NCI-H748 (cell line): ENCODE data around the gene GNG7.
"Not testable (repeated sequence)": the region's sequence is repeated elsewhere in the genome, so short reads cannot be mapped to it uniquely, and the experiment has no call there.

Source experiments
- DNase-seq: peaks from one replicate; lab custom pipeline; 2025; ENCODE audit not compliant: unreplicated experiment; lab: John Stamatoyannopoulos, UW

GNG7 gene

GRCh38 chr19:2519482-2519881 is 183.0 kb downstream of the GNG7 start:
- no peak for DNase-seq

GRCh38 chr19:2518856-2519255 is 183.6 kb downstream of the GNG7 start:
- not testable (repeated sequence) for DNase-seq

DNA sequence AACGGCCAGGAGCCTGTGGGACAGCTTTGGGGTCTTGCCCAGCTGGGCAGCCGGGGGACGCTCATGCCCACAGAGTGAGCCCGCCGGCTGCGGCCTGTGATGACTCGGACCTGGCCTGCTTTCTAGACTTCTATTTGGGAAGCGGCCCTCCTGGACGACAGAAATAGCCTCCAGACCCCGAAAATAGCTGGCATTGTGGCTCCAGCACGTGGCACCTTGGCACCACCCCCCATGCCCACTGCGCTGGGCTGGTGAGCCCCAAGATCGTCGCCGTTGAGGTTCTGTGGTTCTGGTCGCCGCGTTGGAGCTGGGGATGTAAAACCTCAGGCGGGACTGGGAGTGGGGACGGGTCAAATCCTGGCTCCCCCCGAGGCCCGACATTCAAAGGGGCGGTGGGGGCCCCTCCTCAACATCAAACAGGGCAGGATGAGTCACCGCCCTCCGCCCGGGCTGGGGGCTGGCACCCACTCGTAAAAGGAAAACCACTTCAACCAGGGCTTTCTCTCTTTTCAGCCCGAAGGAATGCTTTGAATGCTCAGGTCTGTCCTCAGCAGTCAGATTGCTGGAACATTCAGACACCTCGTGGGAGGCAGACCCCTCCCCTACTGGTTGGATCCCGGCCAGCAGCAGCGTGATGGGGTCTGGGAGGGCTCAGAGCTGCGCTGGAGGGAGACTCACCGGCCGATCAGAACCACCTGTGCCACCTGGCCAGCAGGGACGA is 184.5 kb downstream of the GNG7 start:
- peak; percentile 17 for DNase-seq

GRCh38 chr19:2516727-2517126 is 185.8 kb downstream of the GNG7 start:
- DNase-seq: no peak

GRCh38 chr19:2514981-2515518 is 187.4 kb downstream of the GNG7 start:
- no peak for DNase-seq

DNA sequence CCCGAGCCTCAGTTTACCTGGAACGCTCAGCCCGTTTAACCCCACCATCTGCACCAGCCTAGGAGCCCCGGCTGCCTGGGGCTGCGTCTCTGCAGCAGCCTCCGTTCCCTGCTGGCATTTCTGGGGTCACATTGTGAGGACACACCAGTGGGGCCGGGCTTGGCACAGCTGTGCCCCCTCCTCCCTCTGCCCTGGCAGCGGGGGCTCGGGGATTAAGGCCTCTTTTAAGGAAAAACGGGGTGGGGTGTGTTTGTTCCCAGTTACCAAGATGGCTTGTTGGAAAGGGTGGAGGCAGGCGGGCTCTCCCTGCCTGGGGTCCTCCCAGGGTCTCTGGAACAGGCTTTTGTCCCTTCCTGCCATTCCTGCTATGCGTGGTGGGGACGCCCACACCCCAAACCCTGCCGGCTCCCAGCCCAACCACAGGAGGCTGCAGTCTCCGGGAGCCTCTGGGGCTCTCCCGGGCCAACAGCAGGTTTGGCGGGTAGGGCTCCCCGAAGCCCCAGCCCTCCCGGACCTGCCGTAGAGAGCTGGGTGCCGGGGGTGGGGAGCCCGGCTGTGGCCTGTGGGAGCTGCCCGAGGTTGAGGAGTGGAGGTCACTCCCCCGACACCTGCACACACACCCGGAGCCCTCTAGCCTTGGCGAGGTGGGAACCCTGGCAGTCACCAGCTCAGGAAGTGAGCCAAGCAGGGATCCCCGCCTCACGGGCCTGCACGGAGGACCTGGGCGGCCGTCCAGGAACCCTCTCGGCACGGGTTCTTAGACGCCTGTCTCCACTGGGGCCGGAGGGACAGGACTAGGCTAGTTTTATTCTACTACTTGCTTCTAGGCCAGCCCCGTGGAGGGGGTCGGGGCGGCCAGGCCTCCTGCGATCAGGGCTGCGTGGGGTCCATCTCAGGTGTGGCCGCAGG is 189.7 kb downstream of the GNG7 start:
- no peak for DNase-seq

GRCh38 chr19:2511991-2512390 is 190.5 kb downstream of the GNG7 start:
- DNase-seq: no peak

- no peak for DNase-seq
Observed at GRCh38 chr19:2511570-2511969, 190.9 kb downstream of the GNG7 start.

DNA sequence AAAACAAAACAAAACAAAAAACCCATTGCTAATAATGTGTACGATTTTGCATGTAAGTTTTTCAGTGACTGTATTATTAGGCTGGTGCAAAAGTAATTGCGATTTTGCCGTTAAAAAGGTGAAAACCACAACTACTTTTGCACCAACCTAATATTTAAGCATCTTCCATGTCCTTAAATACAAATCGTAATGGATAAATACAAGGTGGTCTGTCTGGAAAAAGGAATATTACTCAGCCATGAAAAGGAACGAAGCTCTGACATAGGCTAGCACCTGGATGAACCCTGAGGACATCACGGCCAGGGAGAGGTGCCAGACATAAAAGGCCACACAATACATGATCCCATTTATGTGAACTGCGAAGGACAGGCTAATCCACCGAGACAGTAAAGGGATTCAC is 193.4 kb downstream of the GNG7 start:
- DNase-seq: no peak

- peak; percentile 92 for DNase-seq
Observed at GRCh38 chr19:2507109-2507508, 195.4 kb downstream of the GNG7 start.

GRCh38 chr19:2506656-2507055 is 195.8 kb downstream of the GNG7 start:
- DNase-seq: not testable (repeated sequence)

- no peak for DNase-seq
Observed at GRCh38 chr19:2503521-2504109, 198.9 kb downstream of the GNG7 start.

DNA sequence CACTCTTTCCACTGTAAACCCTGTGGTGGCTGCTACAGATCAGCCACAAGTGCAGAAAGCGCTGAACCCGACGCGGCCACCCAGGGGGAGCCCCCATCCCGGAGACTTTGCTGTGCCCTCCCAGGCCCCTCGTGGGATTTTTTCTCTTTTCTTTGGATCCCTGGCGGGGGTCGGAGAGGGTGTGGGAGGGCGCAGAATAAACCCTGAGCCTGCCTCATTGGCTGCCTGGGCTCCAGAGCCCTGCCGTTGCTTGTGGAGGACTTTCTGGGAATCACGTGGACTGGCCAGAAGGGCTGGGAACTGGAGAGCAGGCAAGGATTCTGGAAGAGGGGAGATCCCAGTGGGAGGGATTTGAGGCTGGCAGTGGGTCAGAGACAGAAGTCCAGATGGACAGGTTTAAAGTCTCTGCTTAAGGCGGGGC is 201.6 kb downstream of the GNG7 start:
- no peak for DNase-seq

GRCh38 chr19:2500156-2500555 is 202.3 kb downstream of the GNG7 start:
- DNase-seq: no peak

DNA sequence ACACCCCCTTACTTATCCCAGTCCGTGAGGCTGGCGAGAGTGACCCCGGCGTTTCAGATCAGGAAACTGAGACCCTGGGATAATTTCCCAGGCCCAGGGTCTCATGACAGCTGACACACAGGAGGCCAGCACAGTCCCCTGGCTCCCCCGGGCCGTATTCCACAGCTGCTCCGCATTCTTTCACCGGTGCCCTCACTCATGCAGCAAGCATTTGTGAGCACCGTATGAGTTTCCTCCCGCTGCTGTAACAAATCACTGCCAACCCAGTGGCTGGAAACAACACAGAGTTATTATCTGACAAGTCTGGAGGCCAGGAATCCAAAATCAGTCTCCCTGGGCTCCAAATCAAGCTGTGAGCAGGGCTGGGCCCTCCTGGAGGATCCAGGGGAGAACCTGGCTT is 205.3 kb downstream of the GNG7 start:
- DNase-seq: no peak

- no peak for DNase-seq
Observed at GRCh38 chr19:2495651-2496316, 206.7 kb downstream of the GNG7 start.

- peak; percentile 37 for DNase-seq
Observed at GRCh38 chr19:2495130-2495641, 207.3 kb downstream of the GNG7 start.

GRCh38 chr19:2494447-2495129 is 207.9 kb downstream of the GNG7 start:
- peak; percentile 41 for DNase-seq

DNA sequence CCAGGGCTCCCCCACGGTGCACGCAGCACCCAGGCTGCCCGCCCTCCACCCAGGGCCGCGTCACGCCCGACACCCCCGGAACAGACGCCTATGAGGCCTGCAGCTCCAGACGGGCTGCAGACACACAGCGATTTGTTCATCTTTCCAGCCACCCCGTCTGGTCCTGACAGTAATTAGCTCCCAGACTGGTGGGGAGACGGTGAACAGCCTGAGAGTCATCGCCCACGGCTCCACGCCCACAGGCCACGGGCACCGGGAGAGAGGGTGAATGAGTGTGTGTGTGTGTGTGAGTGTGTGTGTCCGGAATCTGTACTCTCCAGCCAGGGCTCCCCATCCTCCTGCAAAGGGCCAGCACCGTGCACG is 208.4 kb downstream of the GNG7 start:
- no peak for DNase-seq

DNA sequence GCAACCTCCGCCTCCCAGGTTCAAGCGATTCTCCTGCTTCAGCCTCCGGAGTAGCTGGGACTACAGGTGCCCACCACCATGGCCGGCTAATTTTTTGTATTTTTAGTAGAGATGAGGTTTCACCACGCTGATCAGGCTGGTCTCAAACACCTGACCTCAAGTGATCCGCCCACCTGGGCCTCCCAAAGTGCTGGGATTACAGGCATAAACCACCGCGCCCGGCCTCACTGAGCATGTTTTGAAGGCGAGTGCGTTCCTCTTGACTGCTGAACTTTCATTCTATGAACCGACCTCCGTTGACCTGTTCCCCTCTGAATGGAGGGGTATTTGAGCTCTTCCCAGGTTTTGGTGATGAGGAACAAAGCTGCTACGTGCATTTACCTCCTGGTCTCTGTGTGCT is 209.0 kb downstream of the GNG7 start:
- not testable (repeated sequence) for DNase-seq
